Parathyroid adenoma (tissue), 2 donors: ENCODE results near the gene ABCC8.

Experiments used
- H2AFZ ChIP-seq: fragments of 300-600 bp; sonication (generic); one replicate; pipeline ENCODE4 v1.7.0; 2017; ENCODE audit warnings: antibody characterized with exemption, mild to moderate bottlenecking
- H3K27ac ChIP-seq: fragments of 300-600 bp; sonication (generic); one replicate; pipeline ENCODE4 v1.7.0; 2017
- H3K27me3 ChIP-seq: fragments of 300-600 bp; sonication (generic); one replicate; pipeline ENCODE4 v1.7.0; 2017; ENCODE audit warnings: low read length; ENCODE audit not compliant: control insufficient read depth, insufficient read depth
- H3K36me3 ChIP-seq: fragments of 300-600 bp; sonication (generic); one replicate; pipeline ENCODE4 v1.7.0; 2017; ENCODE audit warnings: low read length; ENCODE audit not compliant: control insufficient read depth, insufficient read depth
- H3K4me1 ChIP-seq: fragments of 300-600 bp; sonication (generic); one replicate; pipeline ENCODE4 v1.7.0; 2017; ENCODE audit warnings: control low read depth
- H3K4me2 ChIP-seq: fragments of 300-600 bp; sonication (generic); one replicate; pipeline ENCODE4 v1.7.0; 2017; ENCODE audit warnings: low read length
- H3K4me3 ChIP-seq: fragments of 300-600 bp; sonication (generic); one replicate; pipeline ENCODE4 v1.7.0; 2017; ENCODE audit warnings: low read depth, low read length
- H3K79me2 ChIP-seq: fragments of 300-600 bp; sonication (generic); one replicate; pipeline ENCODE4 v1.7.0; 2017; ENCODE audit warnings: control low read depth
- H3K9ac ChIP-seq: fragments of 300-600 bp; sonication (generic); one replicate; pipeline ENCODE4 v1.7.0; 2017; ENCODE audit warnings: mild to moderate bottlenecking
- H3K9me3 ChIP-seq: fragments of 300-600 bp; sonication (generic); one replicate; pipeline ENCODE4 v1.7.0; 2017; ENCODE audit warnings: low read length; ENCODE audit not compliant: control insufficient read depth
- TF ChIP-seq, protein P1 (sequence below): fragments of 300-600 bp; sonication (generic); IDR thresholded peaks from one replicate; pipeline ENCODE4 v1.7.0; 2017; ENCODE audit warnings: antibody characterized with exemption, mild to moderate bottlenecking
- donor health status: primary hyperparathyroidism.

ABCC8 gene

DNA sequence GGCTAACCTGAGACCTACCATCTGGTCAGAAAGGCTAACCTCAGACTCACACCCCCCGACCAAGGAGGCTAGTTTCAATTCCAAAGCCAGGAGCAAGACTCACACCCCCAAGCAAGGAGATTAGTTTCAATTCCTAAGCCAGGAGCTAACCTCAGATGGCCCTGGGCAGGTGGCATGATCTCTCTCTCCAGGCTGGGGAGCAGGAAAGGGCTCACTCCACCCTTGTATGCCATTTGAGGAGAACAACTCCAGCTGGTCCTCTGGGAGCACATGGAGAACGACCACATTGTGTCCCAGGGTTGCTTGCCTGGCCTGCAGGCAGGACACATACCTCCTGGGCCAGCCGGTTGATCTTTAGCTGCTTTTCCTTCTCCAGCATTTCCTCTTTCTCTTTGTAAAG is 34.9 kb upstream of the ABCC8 start:
- H2AFZ ChIP-seq: no peak overlapping the region

DNA sequence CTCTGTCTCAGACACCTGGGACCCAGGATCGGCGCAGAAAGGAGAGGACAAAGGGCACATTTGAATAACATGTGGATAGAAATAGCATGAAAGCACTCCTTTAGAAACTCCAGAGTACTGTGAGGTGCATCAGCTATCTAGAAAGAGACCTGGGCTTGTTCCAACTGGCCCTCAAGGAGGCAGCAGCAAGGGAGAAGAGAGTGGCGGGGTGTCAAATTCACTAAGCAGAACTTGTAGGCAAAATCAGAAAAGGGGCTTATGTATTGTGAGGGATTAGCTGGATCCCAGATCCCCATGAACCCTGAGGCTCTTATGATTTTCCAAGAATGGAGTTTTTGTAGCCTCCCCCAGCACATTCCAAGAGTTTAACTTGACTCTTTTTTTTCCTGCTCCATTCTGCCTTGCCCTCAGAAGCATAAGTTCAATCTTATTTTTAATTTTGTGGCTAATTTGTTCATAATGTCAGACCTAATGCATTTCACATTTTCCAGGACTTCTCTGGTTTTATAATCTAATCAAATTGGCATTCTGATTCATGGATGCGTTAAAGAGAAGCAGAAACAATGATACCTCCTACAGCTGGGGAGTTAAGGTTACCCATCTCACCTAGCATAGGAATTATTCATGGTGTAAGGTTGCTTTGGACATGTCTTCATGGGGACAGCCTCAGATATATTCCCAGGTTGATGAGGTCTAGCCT is 34.0 kb upstream of the ABCC8 start:
- H2AFZ ChIP-seq: no peak overlapping the region
- no peak overlapping the region for H3K4me2 ChIP-seq
- no peaks in the 10 kb centered on the region for H3K36me3 ChIP-seq
- H3K4me1 ChIP-seq: no peaks in the 10 kb centered on the region
- no peak overlapping the region for H3K4me3 ChIP-seq
- H3K9me3 ChIP-seq: no peaks in the 10 kb centered on the region
- no peaks in the 10 kb centered on the region for H3K27me3 ChIP-seq
- no peaks in the 10 kb centered on the region for H3K79me2 ChIP-seq
- TF ChIP-seq, protein P1, sequence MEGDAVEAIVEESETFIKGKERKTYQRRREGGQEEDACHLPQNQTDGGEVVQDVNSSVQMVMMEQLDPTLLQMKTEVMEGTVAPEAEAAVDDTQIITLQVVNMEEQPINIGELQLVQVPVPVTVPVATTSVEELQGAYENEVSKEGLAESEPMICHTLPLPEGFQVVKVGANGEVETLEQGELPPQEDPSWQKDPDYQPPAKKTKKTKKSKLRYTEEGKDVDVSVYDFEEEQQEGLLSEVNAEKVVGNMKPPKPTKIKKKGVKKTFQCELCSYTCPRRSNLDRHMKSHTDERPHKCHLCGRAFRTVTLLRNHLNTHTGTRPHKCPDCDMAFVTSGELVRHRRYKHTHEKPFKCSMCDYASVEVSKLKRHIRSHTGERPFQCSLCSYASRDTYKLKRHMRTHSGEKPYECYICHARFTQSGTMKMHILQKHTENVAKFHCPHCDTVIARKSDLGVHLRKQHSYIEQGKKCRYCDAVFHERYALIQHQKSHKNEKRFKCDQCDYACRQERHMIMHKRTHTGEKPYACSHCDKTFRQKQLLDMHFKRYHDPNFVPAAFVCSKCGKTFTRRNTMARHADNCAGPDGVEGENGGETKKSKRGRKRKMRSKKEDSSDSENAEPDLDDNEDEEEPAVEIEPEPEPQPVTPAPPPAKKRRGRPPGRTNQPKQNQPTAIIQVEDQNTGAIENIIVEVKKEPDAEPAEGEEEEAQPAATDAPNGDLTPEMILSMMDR: no peak
- H3K9ac ChIP-seq: no peak overlapping the region
- H3K27ac ChIP-seq: no peak overlapping the region

More for the DNA sequence above, 34.9 kb upstream of the ABCC8 start:
- no peak overlapping the region for H3K4me3 ChIP-seq
- H3K4me2 ChIP-seq: no peak overlapping the region
- H3K9ac ChIP-seq: no peak overlapping the region
- no peaks in the 10 kb centered on the region for H3K9me3 ChIP-seq
- H3K27me3 ChIP-seq: no peaks in the 10 kb centered on the region
- H3K27ac ChIP-seq: no peak overlapping the region
- no peaks in the 10 kb centered on the region for H3K4me1 ChIP-seq
- H3K79me2 ChIP-seq: no peaks in the 10 kb centered on the region
- no peaks in the 10 kb centered on the region for H3K36me3 ChIP-seq
- TF ChIP-seq, protein P1: no peak

- no peaks in the 10 kb centered on the region for H3K9me3 ChIP-seq
- no peak overlapping the region for H3K4me2 ChIP-seq
- no peak overlapping the region for H3K9ac ChIP-seq
- TF ChIP-seq, protein P1: no peak
- H3K27me3 ChIP-seq: no peaks in the 10 kb centered on the region
- no peak overlapping the region for H2AFZ ChIP-seq
- H3K4me1 ChIP-seq: no peaks in the 10 kb centered on the region
- no peak overlapping the region for H3K4me3 ChIP-seq
- H3K79me2 ChIP-seq: no peaks in the 10 kb centered on the region
- H3K27ac ChIP-seq: no peak overlapping the region
- H3K36me3 ChIP-seq: no peaks in the 10 kb centered on the region
Measured at GRCh38 chr11:17508791-17509190, 32.1 kb upstream of the ABCC8 start.

- Histone ChIP-seq H3K9ac (no peak overlapping the region), H3K27me3 (no peaks in the 10 kb centered on the region), H3K4me3 (no peak overlapping the region), H3K27ac (no peak overlapping the region), H3K79me2 (no peaks in the 10 kb centered on the region), H3K4me2 (no peak overlapping the region), H3K4me1 (no peaks in the 10 kb centered on the region), H3K9me3 (no peaks in the 10 kb centered on the region), H2AFZ (no peak overlapping the region), H3K36me3 (no peaks in the 10 kb centered on the region)
- TF ChIP-seq, protein P1: no peak
Measured at GRCh38 chr11:17508306-17508705, 31.7 kb upstream of the ABCC8 start.

GRCh38 chr11:17507773-17508172 is 31.1 kb upstream of the ABCC8 start:
- H3K4me1 ChIP-seq: no peaks in the 10 kb centered on the region
- no peaks in the 10 kb centered on the region for H3K27me3 ChIP-seq
- no peak overlapping the region for H2AFZ ChIP-seq
- no peak overlapping the region for H3K9ac ChIP-seq
- H3K4me3 ChIP-seq: no peak overlapping the region
- H3K4me2 ChIP-seq: no peak overlapping the region
- no peak overlapping the region for H3K27ac ChIP-seq
- no peaks in the 10 kb centered on the region for H3K36me3 ChIP-seq
- H3K79me2 ChIP-seq: no peaks in the 10 kb centered on the region
- H3K9me3 ChIP-seq: no peaks in the 10 kb centered on the region
- TF ChIP-seq, protein P1: no peak
